IMR-90 (cell line): Measurements from ENCODE around the gene UBL7. TPM values are rescaled to one million over a fixed set of nuclear protein-coding genes. Genes with fewer than 3 reads are reported as not detected.

Source experiments
- ATAC-seq: fragments of 200-7000 bp; cut with Tn5 transposase; 2 replicates; pipeline ENCODE4 v1.9.1; 2020; ENCODE audit warnings: low read depth, mild to moderate bottlenecking, moderate library complexity
- BruUV-seq: library from RNA; stranded (reverse); fragments of 400-500 nt; replicated peaks from 2 replicates; lab custom pipeline; 2021; lab: Mats Ljungman, UMichigan
- CTCF ChIA-PET: fragments of 300-600 bp; formaldehyde crosslinking; extraction: SDS; loops from one replicate; lab custom pipeline; 2021; ENCODE audit warnings: antibody characterized with exemption; lab: Yijun Ruan, JAX
- POLR2A ChIA-PET: fragments of 300-600 bp; sonication (Branson Sonifier 250); formaldehyde crosslinking; loops from one replicate; lab custom pipeline; 2022; ENCODE audit warnings: antibody characterized with exemption; ENCODE audit not compliant: unreplicated experiment; lab: Charles Lee
- DNase-seq: peaks from one replicate; pipeline ENCODE4 v3.0.0; 2013
- H2AFZ ChIP-seq: replicated peaks from 2 replicates; pipeline ENCODE3; 2013; ENCODE audit warnings: low read length, mild to moderate bottlenecking; ENCODE audit not compliant: poor library complexity
- H2AK5ac ChIP-seq: 2 replicates; pipeline ENCODE4 v1.6.1; 2013; ENCODE audit warnings: low read depth, low read length, inconsistent platforms
- H2AK9ac ChIP-seq: replicated peaks from 2 replicates; pipeline ENCODE3; 2013; ENCODE audit warnings: mild to moderate bottlenecking, low read depth, low read length, moderate library complexity; ENCODE audit not compliant: poor library complexity
- H2BK120ac ChIP-seq: 2 replicates; pipeline ENCODE4 v1.6.1; 2013; ENCODE audit warnings: low read depth, low read length, inconsistent platforms
- H2BK15ac ChIP-seq: 3 replicates; pipeline ENCODE4 v1.6.1; 2013; ENCODE audit warnings: low read depth, low read length, inconsistent platforms
- H2BK20ac ChIP-seq: 2 replicates; pipeline ENCODE4 v1.6.1; 2013; ENCODE audit warnings: low read depth, mild to moderate bottlenecking, inconsistent platforms, low read length, moderate library complexity
- H2BK5ac ChIP-seq: 2 replicates; pipeline ENCODE4 v1.6.1; 2013; ENCODE audit warnings: mild to moderate bottlenecking, low read depth, low read length, inconsistent platforms; ENCODE audit not compliant: poor library complexity, severe bottlenecking
- H3K14ac ChIP-seq: replicated peaks from 2 replicates; pipeline ENCODE4 v1.6.1; 2013; ENCODE audit warnings: low read depth, low read length, inconsistent platforms
- H3K18ac ChIP-seq: 2 replicates; pipeline ENCODE4 v1.6.1; 2013; ENCODE audit warnings: low read depth, low read length, control low read depth
- H3K23ac ChIP-seq: 2 replicates; pipeline ENCODE4 v1.6.1; 2013; ENCODE audit warnings: low read depth, low read length, inconsistent platforms
- H3K27ac ChIP-seq: 2 replicates; pipeline ENCODE4 v1.5.1; 2013; ENCODE audit warnings: mild to moderate bottlenecking, control low read depth, low read length; ENCODE audit not compliant: insufficient read depth
- H3K27me3 ChIP-seq: 2 replicates; pipeline ENCODE4 v1.6.1; 2013; ENCODE audit warnings: low read length; ENCODE audit not compliant: control insufficient read depth, insufficient read depth
- H3K36me3 ChIP-seq: 2 replicates; pipeline ENCODE4 v1.6.1; 2013; ENCODE audit warnings: low read length, mixed read lengths; ENCODE audit not compliant: control insufficient read depth, insufficient read depth
- H3K4ac ChIP-seq: 2 replicates; pipeline ENCODE4 v1.6.1; 2013; ENCODE audit warnings: low read depth, low read length, inconsistent platforms
- H3K4me1 ChIP-seq: 2 replicates; pipeline ENCODE4 v1.6.1; 2013; ENCODE audit warnings: low read length, mixed read lengths; ENCODE audit not compliant: control insufficient read depth, insufficient read depth
- H3K4me2 ChIP-seq: 2 replicates; pipeline ENCODE4 v1.6.1; 2013; ENCODE audit warnings: low read depth, mild to moderate bottlenecking, control low read depth, low read length, moderate library complexity
- H3K4me3 ChIP-seq: 2 replicates; pipeline ENCODE4 v1.5.1; 2013; ENCODE audit warnings: low read depth, mild to moderate bottlenecking, control low read depth, low read length, moderate library complexity; ENCODE audit not compliant: insufficient read depth
- H3K56ac ChIP-seq: 2 replicates; pipeline ENCODE4 v1.6.1; 2013; ENCODE audit warnings: low read length, inconsistent platforms; ENCODE audit not compliant: insufficient read depth; ENCODE audit errors: extremely low read depth
- H3K79me1 ChIP-seq, 2 experiments: 2 replicates each; pipeline ENCODE4 v1.6.1; 2013; ENCODE audit warnings: low read length in 2 of 2, inconsistent platforms in 1 of 2, low read depth in 1 of 2
- H3K9ac ChIP-seq: 2 replicates; pipeline ENCODE4 v1.6.1; 2013; ENCODE audit warnings: low read depth, low read length, control low read depth
- H3K9me1 ChIP-seq: 2 replicates; pipeline ENCODE4 v1.6.1; 2013; ENCODE audit warnings: low read length, inconsistent platforms; ENCODE audit not compliant: insufficient read depth
- H3K9me3 ChIP-seq: 2 replicates; pipeline ENCODE4 v1.6.1; 2013; ENCODE audit warnings: low read length; ENCODE audit not compliant: control insufficient read depth, insufficient read depth
- H4K20me1 ChIP-seq: 2 replicates; pipeline ENCODE4 v1.6.1; 2013; ENCODE audit warnings: low read length, inconsistent platforms; ENCODE audit not compliant: insufficient read depth
- H4K5ac ChIP-seq: 2 replicates; pipeline ENCODE4 v1.6.1; 2013; ENCODE audit warnings: mild to moderate bottlenecking, low read depth, low read length, control low read depth
- H4K8ac ChIP-seq, 2 experiments: 2 replicates each; pipeline ENCODE4 v1.6.1; 2013; ENCODE audit warnings: low read depth in 2 of 2, low read length in 2 of 2, control low read depth in 1 of 2, inconsistent platforms in 1 of 2
- H4K91ac ChIP-seq: 2 replicates; pipeline ENCODE4 v1.6.1; 2013; ENCODE audit warnings: low read depth, low read length, inconsistent platforms; ENCODE audit not compliant: insufficient read depth
- BHLHE40 ChIP-seq: fragments of 150-350 bp; IDR thresholded peaks from 2 replicates; pipeline ENCODE4 v1.6.1; 2016; ENCODE audit warnings: mild to moderate bottlenecking, low read depth, low read length
- MAFK ChIP-seq: IDR thresholded peaks from 2 replicates; pipeline ENCODE4 v1.6.1; 2012; ENCODE audit warnings: low read depth, low read length, improper control_type of control experiment
- MAZ ChIP-seq: IDR thresholded peaks from 2 replicates; pipeline ENCODE4 v1.6.1; 2012; ENCODE audit warnings: low read depth, mild to moderate bottlenecking, low read length, improper control_type of control experiment, moderate library complexity, borderline replicate concordance
- MXI1 ChIP-seq: IDR thresholded peaks from 2 replicates; pipeline ENCODE4 v1.6.1; 2012; ENCODE audit warnings: low read depth, mild to moderate bottlenecking, low read length, moderate library complexity, borderline replicate concordance
- POLR2A ChIP-seq: IDR thresholded peaks from 2 replicates; pipeline ENCODE4 v1.6.1; 2012; ENCODE audit warnings: mild to moderate bottlenecking, low read depth, low read length
- RCOR1 ChIP-seq: IDR thresholded peaks from 2 replicates; pipeline ENCODE4 v1.6.1; 2012; ENCODE audit warnings: mild to moderate bottlenecking, low read length, improper control_type of control experiment; ENCODE audit not compliant: insufficient replicate concordance
- RFX5 ChIP-seq: IDR thresholded peaks from 2 replicates; pipeline ENCODE4 v1.8.0; 2012; ENCODE audit warnings: low read depth, mild to moderate bottlenecking, low read length, moderate library complexity
- SMC3 ChIP-seq: fragments of 150-350 bp; IDR thresholded peaks from 2 replicates; pipeline ENCODE4 v1.6.1; 2016; ENCODE audit warnings: low read depth, mild to moderate bottlenecking, antibody characterized with exemption, low read length, moderate library complexity
- WGBS, 2 experiments: methylation state at CpG; one replicate each; pipeline versions ENCODE4 v1.1.5 to v1.1.7; 2013; ENCODE audit warnings: missing lambda C conversion rate in 2 of 2; ENCODE audit not compliant: insufficient read length in 1 of 2; ENCODE audit errors: extremely low coverage in 2 of 2; 5-methylcytosine and 5-hydroxymethylcytosine counted together
- dilution Hi-C: fragments of 300-500 bp; cut with HindIII; formaldehyde crosslinking; loops from one replicate; pipeline ENCODE4 v1.14.3; 2018; ENCODE audit warnings: low sequenced_read_pairs; ENCODE audit not compliant: unreplicated experiment
- in situ Hi-C: fragments of 300-500 bp; cut with MboI; formaldehyde crosslinking; loops from 3 replicates; pipeline ENCODE4 v1.14.3; 2019; ENCODE audit warnings: low sequenced_read_pairs, inconsistent platforms, mixed read lengths
- intact Hi-C: fragments of 100-400 bp; cut with micrococcal nuclease; formaldehyde crosslinking; loops from 2 replicates; pipeline ENCODE4 v1.10.0; 2022
- polyA plus RNA-seq, 3 experiments: library from polyadenylated mRNA; depleted of rRNA; stranded (reverse); fragments of >200 nt; gene quantifications; 2 replicates each; pipeline ENCODE4 v1.2.3, GENCODE V29; 2012; ENCODE audit warnings: low replicate concordance in 1 of 3
- total RNA-seq: library from RNA; depleted of rRNA; stranded (reverse); fragments of >200 nt; gene quantifications from 2 replicates; pipeline ENCODE4 v1.2.3, GENCODE V29; 2012
- TF ChIP-seq, protein P1 (sequence below): conservative IDR thresholded peaks from 2 replicates; pipeline ENCODE4 v1.5.1; 2012; ENCODE audit warnings: mild to moderate bottlenecking, low read depth, low read length, improper control_type of control experiment

UBL7 gene
- total and polyA plus RNA-seq, 2 of the 4 experiments (the other 2 are of a cell fraction) = 68.1 to 78.4 TPM

DNA sequence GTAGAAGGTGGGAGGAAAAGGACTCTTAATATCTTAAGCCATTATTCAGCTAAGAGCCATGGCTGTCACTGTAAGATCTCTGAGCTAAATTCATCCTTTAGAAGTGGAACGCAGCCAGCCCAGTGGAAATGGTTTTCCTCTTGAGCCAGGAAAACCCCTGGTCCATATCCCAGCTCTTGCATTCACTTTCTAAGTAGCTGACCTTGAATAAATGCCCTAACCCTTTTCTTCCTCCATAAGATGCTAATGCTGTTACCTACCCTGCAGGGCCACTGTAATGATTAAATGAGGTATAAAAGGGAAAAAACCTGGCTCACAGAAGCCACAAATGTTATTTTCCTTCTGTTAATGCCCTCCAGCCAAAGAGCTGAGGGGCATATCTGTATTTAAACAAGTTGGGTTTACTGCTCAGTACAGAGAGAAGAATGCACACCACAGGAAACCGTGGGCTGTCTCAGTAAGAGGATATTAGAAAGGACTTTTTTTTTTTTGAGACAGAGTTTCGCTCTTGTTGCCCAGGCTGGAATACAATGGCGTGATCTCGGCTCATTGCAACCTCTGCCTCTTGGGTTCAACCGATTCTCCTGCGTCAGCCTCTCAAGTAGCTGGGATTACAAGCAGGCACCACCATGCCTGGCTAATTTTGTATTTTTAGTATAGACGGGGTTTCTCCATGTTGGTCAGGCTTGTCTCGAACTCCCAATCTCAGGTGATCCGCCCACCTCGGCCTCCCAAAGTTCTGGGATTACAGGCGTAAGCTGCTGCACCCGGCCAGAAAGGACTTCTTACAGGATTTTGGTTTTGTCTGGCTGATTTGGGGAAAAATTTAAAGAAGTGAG, 6.8 kb downstream of the UBL7 start:
- no peak overlapping the region for H2BK15ac ChIP-seq
- no peak overlapping the region for H3K23ac ChIP-seq
- no peak overlapping the region for H4K8ac ChIP-seq
- H3K4me3 ChIP-seq = no peak overlapping the region
- no peak overlapping the region for H3K9ac ChIP-seq
- H2BK120ac ChIP-seq = no peak overlapping the region
- ChIA-PET CTCF (interaction anchor here (0.6 kb wide), 1 partner anchor 399 kb away, joined by 9 read pairs; no protein-coding TSS in a partner anchor), POLR2A (no interaction called here)
- H3K4ac ChIP-seq = no peak overlapping the region
- H2BK20ac ChIP-seq = no peak overlapping the region
- H3K4me2 ChIP-seq = no peak overlapping the region
- H2BK5ac ChIP-seq = no peak overlapping the region
- TF ChIP-seq BHLHE40 (no peak), POLR2A (no peak), RFX5 (no peak), SMC3 (no peak), MAZ (no peak), MAFK (no peak), MXI1 (no peak), RCOR1 (no peak)
- TF ChIP-seq, protein P1, sequence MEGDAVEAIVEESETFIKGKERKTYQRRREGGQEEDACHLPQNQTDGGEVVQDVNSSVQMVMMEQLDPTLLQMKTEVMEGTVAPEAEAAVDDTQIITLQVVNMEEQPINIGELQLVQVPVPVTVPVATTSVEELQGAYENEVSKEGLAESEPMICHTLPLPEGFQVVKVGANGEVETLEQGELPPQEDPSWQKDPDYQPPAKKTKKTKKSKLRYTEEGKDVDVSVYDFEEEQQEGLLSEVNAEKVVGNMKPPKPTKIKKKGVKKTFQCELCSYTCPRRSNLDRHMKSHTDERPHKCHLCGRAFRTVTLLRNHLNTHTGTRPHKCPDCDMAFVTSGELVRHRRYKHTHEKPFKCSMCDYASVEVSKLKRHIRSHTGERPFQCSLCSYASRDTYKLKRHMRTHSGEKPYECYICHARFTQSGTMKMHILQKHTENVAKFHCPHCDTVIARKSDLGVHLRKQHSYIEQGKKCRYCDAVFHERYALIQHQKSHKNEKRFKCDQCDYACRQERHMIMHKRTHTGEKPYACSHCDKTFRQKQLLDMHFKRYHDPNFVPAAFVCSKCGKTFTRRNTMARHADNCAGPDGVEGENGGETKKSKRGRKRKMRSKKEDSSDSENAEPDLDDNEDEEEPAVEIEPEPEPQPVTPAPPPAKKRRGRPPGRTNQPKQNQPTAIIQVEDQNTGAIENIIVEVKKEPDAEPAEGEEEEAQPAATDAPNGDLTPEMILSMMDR = no peak
- H3K9me1 ChIP-seq = no peaks in the 10 kb centered on the region; the same call in 1 of the 2 replicates
- peaks cover 2% of the 10 kb centered on the region; the same call in 1 of the 2 replicates for H3K4me1 ChIP-seq
- H2AK5ac ChIP-seq = no peak overlapping the region
- no peak overlapping the region for H3K14ac ChIP-seq
- no TSS peak for BruUV-seq
- no peak overlapping the region for H3K56ac ChIP-seq
- in situ Hi-C loops (no loop called here), dilution Hi-C loops (no loop called here), intact Hi-C loops (no loop called here)
- no peak overlapping the region for H3K18ac ChIP-seq
- H2AFZ ChIP-seq = no peak overlapping the region
- H3K27ac ChIP-seq = no peak overlapping the region
- 98% methylated on average over 5 of the region's 13 CpGs; no CpG with 5 or more reads in 1 of the 2 experiments for WGBS, 2 experiments
- no peaks in the 10 kb centered on the region for H3K27me3 ChIP-seq
- no peak overlapping the region for H4K5ac ChIP-seq
- DNase-seq (peak; percentile 55), ATAC-seq (no peak)
- H4K91ac ChIP-seq = no peak overlapping the region
- H3K9me3 ChIP-seq = no peaks in the 10 kb centered on the region
- peaks cover 31% of the 10 kb centered on the region for H3K36me3 ChIP-seq
- 0 out of 4 replicates have a peak, but pooled peaks cover 0 to 11% of the 10 kb centered on the region in 2 experiments for H3K79me1 ChIP-seq
- no peak overlapping the region for H2AK9ac ChIP-seq
- H4K20me1 ChIP-seq = no peaks in the 10 kb centered on the region
